ENCODE measurements around the gene EVI5L. TPM values are rescaled to one million over a fixed set of nuclear protein-coding genes. Genes with fewer than 3 reads are reported as not detected.

The EVI5L gene
- total RNA-seq, 1 donor from 2014 or later, result 23.6 TPM

GRCh38 chr19:7841751-7842660, 12.0 kb downstream of the EVI5L start:
- intact Hi-C loops (cut with DNase I), result no loop called here
- no peak for DNase-seq (ENCODE audit: low spot score)

GRCh38 chr19:7842661-7843294, 12.8 kb downstream of the EVI5L start:
- intact Hi-C loops (cut with DNase I), result no loop called here
- no peak for DNase-seq (ENCODE audit: low spot score)

- intact Hi-C loops (cut with DNase I), result no loop called here
- no peak for DNase-seq (ENCODE audit: low spot score)
Observed at GRCh38 chr19:7843521-7843920, 13.5 kb downstream of the EVI5L start.

GRCh38 chr19:7844405-7844804, 14.4 kb downstream of the EVI5L start:
- DNase-seq (ENCODE audit: low spot score), result no peak
- intact Hi-C loops (cut with DNase I), result no loop called here

- intact Hi-C loops (cut with DNase I), result no loop called here
- DNase-seq (ENCODE audit: low spot score), result no peak
Observed at GRCh38 chr19:7844951-7845350, 14.9 kb downstream of the EVI5L start.

GRCh38 chr19:7845390-7846154, 15.6 kb downstream of the EVI5L start:
- DNase-seq (ENCODE audit: low spot score), result no peak
- intact Hi-C loops (cut with DNase I), result no loop called here

GRCh38 chr19:7846155-7846646, 16.2 kb downstream of the EVI5L start:
- intact Hi-C loops (cut with DNase I), result no loop called here
- DNase-seq (ENCODE audit: low spot score), result no peak

GRCh38 chr19:7847664-7848063, 17.6 kb downstream of the EVI5L start:
- no peak for DNase-seq (ENCODE audit: low spot score)
- intact Hi-C loops (cut with DNase I), result no loop called here

GRCh38 chr19:7848779-7849457, 18.9 kb downstream of the EVI5L start:
- DNase-seq (ENCODE audit: low spot score), result no peak
- intact Hi-C loops (cut with DNase I), result no loop called here

- no peak for DNase-seq (ENCODE audit: low spot score)
- intact Hi-C loops (cut with DNase I), result no loop called here
Observed at GRCh38 chr19:7849631-7849999, 19.6 kb downstream of the EVI5L start.

GRCh38 chr19:7850000-7850813, 20.2 kb downstream of the EVI5L start:
- DNase-seq (ENCODE audit: low spot score), result no peak
- intact Hi-C loops (cut with DNase I), result loop anchor here (5.0 kb wide), 1 partner anchor 72 kb away; the partner anchor contains the start of gene SNAPC2

- intact Hi-C loops (cut with DNase I), result loop anchor here (5.0 kb wide), 1 partner anchor 71 kb away; the partner anchor contains the start of gene SNAPC2
- DNase-seq (ENCODE audit: low spot score), result no peak
Observed at GRCh38 chr19:7850945-7851622, 21.1 kb downstream of the EVI5L start.

GRCh38 chr19:7851623-7852500, 21.8 kb downstream of the EVI5L start:
- intact Hi-C loops (cut with DNase I), result loop anchor here (5.0 kb wide), 1 partner anchor 70 kb away; the partner anchor contains the start of gene SNAPC2
- no peak for DNase-seq (ENCODE audit: low spot score)

- DNase-seq (ENCODE audit: low spot score), result no peak
- intact Hi-C loops (cut with DNase I), result loop anchor here (5.0 kb wide), 1 partner anchor 69 kb away; the partner anchor contains the start of gene SNAPC2
Observed at GRCh38 chr19:7852851-7853769, 23.1 kb downstream of the EVI5L start.

- DNase-seq (ENCODE audit: low spot score), result no peak
- intact Hi-C loops (cut with DNase I), result loop anchor here (5.0 kb wide), 1 partner anchor 69 kb away; the partner anchor contains the start of gene SNAPC2
Observed at GRCh38 chr19:7853770-7854128, 23.7 kb downstream of the EVI5L start.

All from cardiac septum (tissue), 1 donor.